Karpas-422 (cell line): ENCODE measurements around the gene NDUFB1. TPM values are rescaled to one million over a fixed set of nuclear protein-coding genes. Genes with fewer than 3 reads are reported as not detected.

Experiments
- DNase-seq: peaks from one replicate; pipeline ENCODE4 v3.0.0-alpha.2; 2015
- H2AFZ ChIP-seq: fragments of 200-600 bp; sonication (generic); 2 replicates; pipeline ENCODE4 v1.6.1; 2014; ENCODE audit warnings: antibody characterized with exemption, low read length, mixed read lengths
- H3K27ac ChIP-seq: fragments of 200-600 bp; sonication (generic); 2 replicates; pipeline ENCODE4 v1.5.1; 2014; ENCODE audit warnings: mild to moderate bottlenecking, low read length, moderate library complexity
- H3K27me3 ChIP-seq: fragments of 200-600 bp; sonication (generic); 2 replicates; pipeline ENCODE4 v1.6.1; 2014; ENCODE audit warnings: low read length, mixed read lengths
- H3K36me3 ChIP-seq: fragments of 200-600 bp; sonication (generic); 2 replicates; pipeline ENCODE4 v1.6.1; 2014; ENCODE audit warnings: low read length, mixed read lengths; ENCODE audit not compliant: insufficient read depth
- H3K4me1 ChIP-seq: fragments of 200-600 bp; sonication (generic); 2 replicates; pipeline ENCODE4 v1.6.1; 2014; ENCODE audit warnings: mild to moderate bottlenecking, low read length, mixed read lengths
- H3K4me2 ChIP-seq: fragments of 200-600 bp; sonication (generic); 2 replicates; pipeline ENCODE4 v1.6.1; 2014; ENCODE audit warnings: low read length, low read depth, mild to moderate bottlenecking; ENCODE audit not compliant: poor library complexity, severe bottlenecking
- H3K4me3 ChIP-seq: fragments of 200-600 bp; sonication (generic); 2 replicates; pipeline ENCODE4 v1.5.1; 2014; ENCODE audit warnings: mild to moderate bottlenecking, antibody characterized with exemption, low read length, mixed read lengths
- H3K79me2 ChIP-seq: fragments of 200-600 bp; sonication (generic); 2 replicates; pipeline ENCODE4 v1.6.1; 2014; ENCODE audit warnings: mild to moderate bottlenecking, low read length, mixed read lengths
- H3K9ac ChIP-seq: fragments of 200-600 bp; sonication (generic); 2 replicates; pipeline ENCODE4 v1.6.0; 2014; ENCODE audit warnings: low read length
- H3K9me2 ChIP-seq: fragments of 200-600 bp; sonication (generic), shearing (Covaris generic); replicated peaks from 2 replicates; pipeline ENCODE4 v1.6.0; 2014; ENCODE audit warnings: mild to moderate bottlenecking, low read length, moderate library complexity; ENCODE audit not compliant: insufficient read depth
- H3K9me3 ChIP-seq: fragments of 300-700, 200-600 bp; sonication (generic); 2 replicates; pipeline ENCODE4 v1.6.1; 2014; ENCODE audit warnings: low read length, mixed read lengths
- H4K20me1 ChIP-seq: fragments of 200-600 bp; sonication (generic); 2 replicates; pipeline ENCODE4 v1.6.1; 2014; ENCODE audit warnings: mild to moderate bottlenecking, antibody characterized with exemption, low read length, low read depth; ENCODE audit not compliant: insufficient read depth
- total RNA-seq: library from RNA; depleted of rRNA; stranded (reverse); fragments of >200 nt; shearing (Covaris generic); gene quantifications from 2 replicates; pipeline ENCODE4 v1.2.3, GENCODE V29; 2014; ENCODE audit warnings: low replicate concordance

Gene NDUFB1
- total RNA-seq, 1 experiment from 2014 or later = 873 TPM

GRCh38 chr14:92106143-92106926 is 15.2 kb downstream of the NDUFB1 start, which contains the start of gene ATXN3:
Gene ATXN3, minus strand, starts transcription at chr14:92106582. Its CDS starts 30 bp downstream, at chr14:92106552.
- peak within 1 kb of the TSS; percentile 92 for H3K27ac ChIP-seq
- no peaks in the 10 kb centered on the region for H3K36me3 ChIP-seq
- peak within 1 kb of the TSS; percentile 77 for H3K4me3 ChIP-seq
- peak within 1 kb of the TSS; percentile 81 for H3K4me2 ChIP-seq
- H3K27me3 ChIP-seq = no peaks in the 10 kb centered on the region
- peak within 1 kb of the TSS; percentile 76; the same call in 1 of the 2 replicates for H2AFZ ChIP-seq
- H3K9me2 ChIP-seq = no peaks in the 10 kb centered on the region
- H3K79me2 ChIP-seq = peaks cover 49% of the 10 kb centered on the region
- no peaks in the 10 kb centered on the region; the same call in 1 of the 2 replicates for H4K20me1 ChIP-seq
- H3K9me3 ChIP-seq = no peaks in the 10 kb centered on the region
- peak within 1 kb of the TSS; percentile 86 for H3K9ac ChIP-seq
- peaks cover 55% of the 10 kb centered on the region for H3K4me1 ChIP-seq
- peak; percentile 100 for DNase-seq

DNA sequence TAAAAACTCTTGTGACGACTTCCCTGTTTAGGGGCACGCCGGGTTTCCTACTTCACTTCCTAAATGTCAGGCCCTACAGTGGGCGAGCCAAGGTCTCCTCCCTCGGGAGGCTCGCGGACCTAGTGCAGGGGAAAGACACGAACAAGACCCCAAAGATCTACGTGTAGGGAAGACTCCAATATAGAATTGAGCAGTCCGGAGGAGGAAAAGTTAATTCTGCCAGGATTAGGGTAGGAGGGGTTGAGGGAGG is 15.7 kb downstream of the NDUFB1 start:
- H3K27ac ChIP-seq = peak overlapping the region; percentile 66
- H3K9ac ChIP-seq = peak overlapping the region; percentile 86
- peak overlapping the region; percentile 55; the same call in 1 of the 2 replicates for H2AFZ ChIP-seq
- no peaks in the 10 kb centered on the region for H3K27me3 ChIP-seq
- no peaks in the 10 kb centered on the region for H3K36me3 ChIP-seq
- DNase-seq = peak; percentile 76
- no peaks in the 10 kb centered on the region for H3K9me3 ChIP-seq
- no peaks in the 10 kb centered on the region; the same call in 1 of the 2 replicates for H4K20me1 ChIP-seq
- H3K4me1 ChIP-seq = peaks cover 55% of the 10 kb centered on the region
- H3K79me2 ChIP-seq = peaks cover 54% of the 10 kb centered on the region
- peak overlapping the region; percentile 77 for H3K4me3 ChIP-seq
- no peaks in the 10 kb centered on the region for H3K9me2 ChIP-seq
- peak overlapping the region; percentile 81 for H3K4me2 ChIP-seq

- Histone ChIP-seq H3K4me2 (peak overlapping the region; percentile 81), H3K9me3 (no peaks in the 10 kb centered on the region), H4K20me1 (no peaks in the 10 kb centered on the region; the same call in 1 of the 2 replicates), H3K79me2 (peaks cover 60% of the 10 kb centered on the region), H3K27ac (peak overlapping the region; percentile 66), H3K36me3 (no peaks in the 10 kb centered on the region), H3K4me3 (peak overlapping the region; percentile 77), H3K9me2 (no peaks in the 10 kb centered on the region), H3K4me1 (peaks cover 55% of the 10 kb centered on the region), H3K27me3 (no peaks in the 10 kb centered on the region), H2AFZ (peak overlapping the region; percentile 55; the same call in 1 of the 2 replicates), H3K9ac (peak overlapping the region; percentile 86)
- no peak for DNase-seq
These were observed 16.2 kb downstream of the NDUFB1 start for GRCh38 chr14:92105073-92105892.

GRCh38 chr14:92103363-92103989 is 18.0 kb downstream of the NDUFB1 start:
- Histone ChIP-seq H3K27me3 (no peaks in the 10 kb centered on the region), H3K79me2 (peaks cover 78% of the 10 kb centered on the region), H2AFZ (no peak overlapping the region), H3K9ac (no peak overlapping the region), H3K4me2 (no peak overlapping the region), H3K27ac (no peak overlapping the region), H3K4me3 (no peak overlapping the region), H3K9me3 (no peaks in the 10 kb centered on the region), H3K36me3 (no peaks in the 10 kb centered on the region), H4K20me1 (no peaks in the 10 kb centered on the region; the same call in 1 of the 2 replicates), H3K4me1 (peaks cover 54% of the 10 kb centered on the region), H3K9me2 (no peaks in the 10 kb centered on the region)
- no peak for DNase-seq

DNA sequence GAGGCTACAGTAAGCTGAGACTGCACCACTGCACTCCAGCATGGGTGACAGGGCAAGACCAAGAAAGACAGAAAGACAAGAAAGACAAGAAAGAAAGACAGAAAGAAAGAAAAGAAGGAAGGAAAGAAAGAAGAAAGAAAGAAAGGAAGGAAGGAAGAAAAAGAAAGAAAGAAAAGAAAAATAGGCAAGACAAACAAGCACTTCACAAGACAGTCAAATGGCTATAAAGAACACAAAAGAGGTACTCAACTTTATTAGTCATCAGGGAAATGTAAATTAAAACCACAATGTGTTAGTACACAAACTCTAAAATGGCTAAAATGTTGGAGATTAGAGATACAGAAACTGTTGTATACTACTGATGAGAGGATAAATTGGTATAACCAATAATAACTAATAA is 21.7 kb downstream of the NDUFB1 start:
- Histone ChIP-seq H3K36me3 (peaks cover 8% of the 10 kb centered on the region; the same call in 1 of the 2 replicates), H3K9ac (no peak overlapping the region), H3K4me3 (no peak overlapping the region), H2AFZ (no peak overlapping the region), H3K9me3 (no peaks in the 10 kb centered on the region), H3K27ac (no peak overlapping the region), H3K27me3 (no peaks in the 10 kb centered on the region), H3K4me1 (peaks cover 28% of the 10 kb centered on the region), H3K9me2 (no peaks in the 10 kb centered on the region), H4K20me1 (no peaks in the 10 kb centered on the region), H3K4me2 (no peak overlapping the region), H3K79me2 (peaks cover 86% of the 10 kb centered on the region)
- no peak for DNase-seq

DNA sequence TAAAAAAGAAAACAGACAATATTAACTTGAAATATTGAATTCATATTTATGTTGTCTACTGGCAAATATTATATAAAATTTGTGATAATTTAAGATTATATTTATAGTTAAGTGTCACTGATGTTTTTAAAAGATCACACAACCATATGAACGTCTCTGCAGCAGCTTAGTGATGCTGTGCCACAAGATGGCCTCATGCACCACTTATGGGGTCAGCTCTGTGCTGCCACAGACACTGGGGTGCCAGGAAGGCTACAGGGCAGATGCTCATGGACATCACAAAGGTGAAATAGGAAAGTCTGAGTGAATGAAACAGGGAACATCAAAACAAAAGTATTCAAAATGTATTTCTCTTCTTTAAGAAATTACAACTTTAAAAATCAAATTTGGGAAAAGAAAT is 28.2 kb downstream of the NDUFB1 start:
- Histone ChIP-seq H3K36me3 (peaks cover 22% of the 10 kb centered on the region; the same call in 1 of the 2 replicates), H2AFZ (no peak overlapping the region), H3K27ac (no peak overlapping the region), H3K9me3 (no peaks in the 10 kb centered on the region), H4K20me1 (no peaks in the 10 kb centered on the region), H3K4me2 (no peak overlapping the region), H3K9me2 (no peaks in the 10 kb centered on the region), H3K9ac (no peak overlapping the region), H3K79me2 (peaks cover 39% of the 10 kb centered on the region), H3K4me1 (no peaks in the 10 kb centered on the region), H3K27me3 (no peaks in the 10 kb centered on the region), H3K4me3 (no peak overlapping the region)
- DNase-seq = peak; percentile 76

GRCh38 chr14:92088494-92088893 is 33.0 kb downstream of the NDUFB1 start:
- Histone ChIP-seq H3K4me1 (no peaks in the 10 kb centered on the region), H3K27me3 (no peaks in the 10 kb centered on the region), H3K9me3 (no peaks in the 10 kb centered on the region), H3K27ac (no peak overlapping the region), H3K79me2 (peaks cover 16% of the 10 kb centered on the region; the same call in 1 of the 2 replicates), H4K20me1 (no peaks in the 10 kb centered on the region), H3K9ac (no peak overlapping the region), H2AFZ (no peak overlapping the region), H3K4me3 (no peak overlapping the region), H3K9me2 (no peaks in the 10 kb centered on the region), H3K36me3 (peaks cover 25% of the 10 kb centered on the region; the same call in 1 of the 2 replicates), H3K4me2 (no peak overlapping the region)
- DNase-seq = no peak

DNA sequence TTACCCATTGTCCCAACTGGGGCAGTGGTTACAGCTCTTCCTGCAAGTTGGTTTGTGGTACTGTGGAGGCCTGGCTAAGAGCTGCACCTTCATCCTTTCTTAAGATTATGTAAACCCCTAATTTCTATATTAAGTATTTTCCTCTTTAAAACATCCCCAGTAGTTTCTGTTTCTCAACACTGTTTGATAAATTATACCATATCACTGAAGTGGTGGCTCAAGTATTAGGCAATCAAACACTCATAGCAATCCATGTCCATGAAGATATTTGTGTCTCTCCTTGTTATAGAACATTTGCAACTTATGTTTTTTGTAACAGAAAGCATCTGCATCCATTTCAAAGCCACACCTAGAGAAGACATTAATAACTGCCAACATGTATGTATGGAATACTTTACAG is 47.0 kb downstream of the NDUFB1 start:
- Histone ChIP-seq H3K4me1 (no peaks in the 10 kb centered on the region), H3K27ac (no peak overlapping the region), H3K36me3 (peaks cover 29% of the 10 kb centered on the region), H4K20me1 (no peaks in the 10 kb centered on the region), H3K9me2 (no peaks in the 10 kb centered on the region), H3K27me3 (no peaks in the 10 kb centered on the region), H3K9ac (no peak overlapping the region), H3K9me3 (no peaks in the 10 kb centered on the region), H3K4me2 (no peak overlapping the region), H3K4me3 (no peak overlapping the region), H3K79me2 (peaks cover 3% of the 10 kb centered on the region; the same call in 1 of the 2 replicates), H2AFZ (no peak overlapping the region)
- DNase-seq = no peak
